Transverse colon (tissue), 4 donors: ENCODE results near the gene STK31. TPM values are rescaled to one million over a fixed set of nuclear protein-coding genes. Genes with fewer than 3 reads are reported as not detected.
"Not testable (repeated sequence)": the region's sequence is repeated elsewhere in the genome, so short reads cannot be mapped to it uniquely, and the experiment has no call there.

Experiments used
- DNase-seq: peaks from one replicate; pipeline ENCODE4 v3.0.0-alpha.2; 2019
- H3K27ac ChIP-seq, 4 donors: fragments of 200-600 bp; sonication (generic); 2 replicates each; pipeline ENCODE4 v1.5.1; 2016 to 2018; ENCODE audit warnings: inconsistent platforms in 4 of 4
- H3K27me3 ChIP-seq: fragments of 200-600 bp; sonication (generic); 2 replicates; pipeline ENCODE4 v1.5.1; 2017; ENCODE audit warnings: inconsistent platforms
- H3K36me3 ChIP-seq, 4 donors: fragments of 200-600 bp; sonication (generic); 2 replicates each; pipeline ENCODE4 v1.5.1; 2017 to 2019; ENCODE audit warnings: inconsistent platforms in 4 of 4
- H3K4me1 ChIP-seq, 4 donors: fragments of 200-600 bp; sonication (generic); 2 replicates each; pipeline ENCODE4 v1.5.1; 2017 to 2020; ENCODE audit warnings: inconsistent platforms in 4 of 4
- H3K4me3 ChIP-seq, 4 donors: fragments of 200-600 bp; sonication (generic); 1 replicate in 1 of 4; 2 replicates in 3 of 4; pipeline versions ENCODE4 v1.5.1 to v1.6.1; 2017 to 2019; ENCODE audit warnings: inconsistent platforms in 4 of 4
- H3K9me3 ChIP-seq, 2 donors: fragments of 200-600 bp; sonication (generic); 2 replicates each; pipeline ENCODE4 v1.5.1; 2017 to 2019; ENCODE audit warnings: inconsistent platforms in 2 of 2
- EP300 ChIP-seq: sonication (generic); formaldehyde crosslinking; IDR thresholded peaks from one replicate; pipeline ENCODE4 v1.6.1; 2017; ENCODE audit warnings: antibody characterized with exemption, low read depth
- POLR2A ChIP-seq: fragments of 450-650 bp; IDR thresholded peaks from one replicate; pipeline ENCODE4 v1.6.1; 2016; ENCODE audit warnings: antibody characterized with exemption, mild to moderate bottlenecking, moderate library complexity
- POLR2AphosphoS5 ChIP-seq, 3 donors: sonication (generic); formaldehyde crosslinking; IDR thresholded peaks; one replicate each; pipeline ENCODE4 v1.6.1; 2016; ENCODE audit warnings: antibody characterized with exemption in 3 of 3
- WGBS, 2 donors: methylation state at CpG; one replicate each; pipeline ENCODE4 v1.1.5; 2018; ENCODE audit warnings: low coverage in 1 of 2; 5-methylcytosine and 5-hydroxymethylcytosine counted together
- in situ Hi-C, 4 donors: fragments of 200-750 bp; cut with MboI; loops; one replicate each; pipeline versions ENCODE4 v1.15.0 to v1.15.1; 2017; ENCODE audit warnings: low sequenced_read_pairs in 3 of 4, low pct_ligation_motif_present in 1 of 4, low pct_unique_long_range_greater_than_20kb in 1 of 4
- intact Hi-C: fragments of 100-400 bp; cut with DNase I; formaldehyde crosslinking; loops from one replicate; pipeline ENCODE4 v1.15.1; 2023; ENCODE audit warnings: low total_unique reads
- total RNA-seq, 4 donors: library from RNA; depleted of rRNA; stranded (reverse); fragments of >200 nt; gene quantifications; one replicate each; pipeline ENCODE4 v1.1.0, GENCODE V29; 2016
- TF ChIP-seq, protein P1 (sequence below), 5 experiments: fragments of 200-600 bp in 3 of 5; fragments of 450-650 bp in 2 of 5; sonication (generic) in 3 of 5; IDR thresholded peaks; 1 replicate in 2 of 5; 2 replicates in 3 of 5; pipeline ENCODE4 v1.5.1; 2016 to 2017; ENCODE audit warnings: antibody characterized with exemption in 5 of 5, inconsistent platforms in 3 of 5, mild to moderate bottlenecking in 2 of 5, moderate library complexity in 1 of 5

The STK31 gene
- total RNA-seq, 4 donors from 2014 or later = 0.37 to 0.95 (median 0.67) TPM

DNA sequence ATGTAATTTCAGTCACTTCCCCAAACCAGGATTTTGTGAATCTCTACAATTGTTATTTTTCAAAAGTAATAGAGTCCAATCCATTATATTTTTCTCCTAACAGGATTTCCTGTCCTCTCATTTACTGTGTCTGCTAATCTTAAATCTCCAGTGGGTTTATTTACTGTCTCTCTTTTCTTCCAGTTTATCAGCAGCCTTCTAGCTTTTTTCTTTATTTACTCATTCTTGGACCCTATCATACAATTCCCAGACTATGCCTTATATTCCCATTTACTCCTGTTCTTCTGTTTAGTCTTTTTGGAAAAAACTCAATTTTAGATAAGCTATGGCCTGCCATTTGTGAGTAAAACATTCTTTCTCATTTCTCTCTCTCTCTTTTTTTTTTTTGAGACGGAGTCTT lies 94.7 kb downstream of the STK31 start:
- in situ Hi-C loops = no loop called here
- no peak overlapping the region for H3K4me3 ChIP-seq
- intact Hi-C loops = no loop called here

DNA sequence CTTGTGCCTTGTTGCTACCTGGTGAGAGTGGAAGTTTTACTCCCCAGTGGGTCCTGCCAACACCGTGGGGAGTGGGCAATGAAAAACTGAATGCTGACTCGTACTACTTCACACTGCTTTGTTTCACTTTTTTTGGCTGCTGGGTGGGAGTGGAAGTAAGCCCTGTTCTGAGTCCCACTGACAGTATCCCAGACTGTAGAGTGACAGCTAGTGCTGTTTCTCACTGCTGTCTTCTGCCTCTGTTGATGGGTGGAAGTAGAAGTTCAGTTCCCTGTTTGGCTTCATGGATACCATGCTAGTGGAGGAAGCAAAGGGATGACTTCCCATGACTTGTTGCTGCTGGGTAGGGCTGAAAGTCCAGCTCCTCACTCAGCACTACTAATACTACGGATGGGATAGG lies 98.4 kb downstream of the STK31 start:
- H3K9me3 ChIP-seq = peaks cover 0 to 3% of the 10 kb centered on the region in 2 donors
- H3K27ac ChIP-seq = no peak overlapping the region
- WGBS, 2 donors = 75 to 79% methylated on average over 2 to 3 of the region's 3 CpGs
- H3K27me3 ChIP-seq = no peaks in the 10 kb centered on the region
- H3K36me3 ChIP-seq = no peaks in the 10 kb centered on the region
- no peak for DNase-seq
- no peak overlapping the region for H3K4me3 ChIP-seq
- in situ Hi-C loops (no loop called here), intact Hi-C loops (no loop called here)
- no peaks in the 10 kb centered on the region for H3K4me1 ChIP-seq
- TF ChIP-seq, protein P1, sequence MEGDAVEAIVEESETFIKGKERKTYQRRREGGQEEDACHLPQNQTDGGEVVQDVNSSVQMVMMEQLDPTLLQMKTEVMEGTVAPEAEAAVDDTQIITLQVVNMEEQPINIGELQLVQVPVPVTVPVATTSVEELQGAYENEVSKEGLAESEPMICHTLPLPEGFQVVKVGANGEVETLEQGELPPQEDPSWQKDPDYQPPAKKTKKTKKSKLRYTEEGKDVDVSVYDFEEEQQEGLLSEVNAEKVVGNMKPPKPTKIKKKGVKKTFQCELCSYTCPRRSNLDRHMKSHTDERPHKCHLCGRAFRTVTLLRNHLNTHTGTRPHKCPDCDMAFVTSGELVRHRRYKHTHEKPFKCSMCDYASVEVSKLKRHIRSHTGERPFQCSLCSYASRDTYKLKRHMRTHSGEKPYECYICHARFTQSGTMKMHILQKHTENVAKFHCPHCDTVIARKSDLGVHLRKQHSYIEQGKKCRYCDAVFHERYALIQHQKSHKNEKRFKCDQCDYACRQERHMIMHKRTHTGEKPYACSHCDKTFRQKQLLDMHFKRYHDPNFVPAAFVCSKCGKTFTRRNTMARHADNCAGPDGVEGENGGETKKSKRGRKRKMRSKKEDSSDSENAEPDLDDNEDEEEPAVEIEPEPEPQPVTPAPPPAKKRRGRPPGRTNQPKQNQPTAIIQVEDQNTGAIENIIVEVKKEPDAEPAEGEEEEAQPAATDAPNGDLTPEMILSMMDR (IDR thresholded peaks at IDR 0.05) = no peak
- no peak for TF ChIP-seq POLR2A
- TF ChIP-seq POLR2AphosphoS5 (IDR thresholded peaks at IDR 0.05) = no peak
- no peak for TF ChIP-seq EP300

More for the DNA sequence above, 94.7 kb downstream of the STK31 start:
- TF ChIP-seq, protein P1 (IDR thresholded peaks at IDR 0.05) = no peak
- TF ChIP-seq POLR2AphosphoS5 (IDR thresholded peaks at IDR 0.05) (no peak), POLR2A (no peak), EP300 (no peak)
- no peaks in the 10 kb centered on the region for H3K9me3 ChIP-seq
- H3K36me3 ChIP-seq = no peaks in the 10 kb centered on the region
- no peaks in the 10 kb centered on the region for H3K4me1 ChIP-seq
- no peak for DNase-seq
- 92 to 100% methylated on average over 1 of the region's 1 CpG for WGBS, 2 donors
- no peaks in the 10 kb centered on the region for H3K27me3 ChIP-seq
- no peak overlapping the region for H3K27ac ChIP-seq

DNA sequence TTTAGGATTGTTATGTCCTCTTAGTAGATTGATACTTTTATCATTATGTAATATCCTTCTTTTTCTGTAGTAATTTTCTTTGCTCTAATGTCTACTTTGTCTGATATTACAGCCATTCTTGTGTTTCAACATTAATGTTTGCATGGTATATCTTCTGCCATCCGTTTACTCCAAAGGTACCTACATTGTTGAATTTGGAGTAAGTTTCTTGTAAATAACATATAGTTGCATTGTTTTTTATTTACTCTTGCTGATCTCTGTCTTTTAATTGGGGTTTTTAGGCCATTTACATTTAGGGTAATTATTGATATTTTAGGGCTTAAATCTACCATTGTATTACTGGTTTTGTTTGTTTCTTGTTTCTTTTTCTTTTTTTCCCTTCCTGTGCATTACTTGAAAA lies 100.1 kb downstream of the STK31 start:
- DNase-seq = no peak
- Histone ChIP-seq H3K36me3 (no peaks in the 10 kb centered on the region), H3K9me3 (peaks cover 0 to 3% of the 10 kb centered on the region in 2 donors), H3K4me3 (no peak overlapping the region), H3K27me3 (no peaks in the 10 kb centered on the region), H3K4me1 (no peaks in the 10 kb centered on the region), H3K27ac (no peak overlapping the region)
- in situ Hi-C loops = no loop called here
- no peak for TF ChIP-seq POLR2A
- TF ChIP-seq, protein P1 (IDR thresholded peaks at IDR 0.05) = no peak
- no peak for TF ChIP-seq POLR2AphosphoS5 (IDR thresholded peaks at IDR 0.05)
- TF ChIP-seq EP300 = no peak
- intact Hi-C loops = no loop called here
- 83 to 100% methylated on average over 1 of the region's 1 CpG for WGBS, 2 donors

DNA sequence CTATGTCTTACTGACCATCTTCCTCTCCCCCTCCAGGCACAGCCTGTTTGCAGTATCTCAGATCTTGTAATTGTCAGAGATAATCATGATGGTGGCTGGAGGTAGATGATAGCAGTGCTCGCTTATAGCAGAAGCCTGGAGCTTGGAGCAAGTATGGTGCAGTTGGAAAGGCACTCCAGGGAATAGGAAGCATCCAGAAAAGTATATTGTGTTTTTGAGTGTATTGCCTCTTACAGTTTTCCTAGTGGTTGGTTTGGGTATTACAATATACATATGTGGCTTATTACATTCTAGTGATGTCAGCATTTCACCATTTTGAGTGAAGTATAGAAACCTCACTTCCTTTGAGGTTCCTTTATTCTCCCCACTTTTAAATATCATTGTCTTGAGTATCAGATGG lies 101.5 kb downstream of the STK31 start:
- WGBS, 2 donors = 95 to 100% methylated on average over 1 of the region's 1 CpG
- TF ChIP-seq EP300 = no peak
- TF ChIP-seq, protein P1 (IDR thresholded peaks at IDR 0.05) = peak in 4 of 5 experiments; percentile 12 to 36 (median 26)
- Histone ChIP-seq H3K4me1 (no peaks in the 10 kb centered on the region), H3K4me3 (no peak overlapping the region), H3K27ac (no peak overlapping the region), H3K9me3 (peaks cover 0 to 3% of the 10 kb centered on the region in 2 donors), H3K36me3 (no peaks in the 10 kb centered on the region), H3K27me3 (no peaks in the 10 kb centered on the region)
- intact Hi-C loops (no loop called here), in situ Hi-C loops (no loop called here)
- DNase-seq = no peak

DNA sequence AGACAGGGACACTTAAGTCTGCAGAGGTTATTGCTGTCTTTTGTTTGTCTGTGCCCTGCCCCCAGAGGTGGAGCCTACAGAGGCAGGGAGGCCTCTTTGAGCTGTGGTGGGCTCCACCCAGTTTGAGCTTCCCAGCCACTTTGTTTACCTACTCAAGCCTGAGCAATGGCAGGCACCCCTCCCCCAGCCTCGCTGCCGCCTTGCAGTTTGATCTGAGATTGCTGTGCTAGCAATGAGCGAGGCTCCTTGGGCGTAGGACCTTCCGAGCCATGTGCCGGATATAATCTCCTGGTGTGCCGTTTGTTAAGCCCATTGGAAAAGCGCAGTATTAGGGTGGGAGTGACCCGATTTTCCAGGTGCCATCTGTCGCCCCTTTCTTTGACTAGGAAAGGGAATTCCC lies 118.1 kb downstream of the STK31 start:
- H3K4me3 ChIP-seq, DNase-seq, H3K27ac ChIP-seq, H3K4me1 ChIP-seq, H3K9me3 ChIP-seq, in situ Hi-C loops, H3K27me3 ChIP-seq, H3K36me3 ChIP-seq, intact Hi-C loops: not testable (repeated sequence)
- WGBS, 2 donors = 87 to 96% methylated on average over 9 to 10 of the region's 10 CpGs

DNA sequence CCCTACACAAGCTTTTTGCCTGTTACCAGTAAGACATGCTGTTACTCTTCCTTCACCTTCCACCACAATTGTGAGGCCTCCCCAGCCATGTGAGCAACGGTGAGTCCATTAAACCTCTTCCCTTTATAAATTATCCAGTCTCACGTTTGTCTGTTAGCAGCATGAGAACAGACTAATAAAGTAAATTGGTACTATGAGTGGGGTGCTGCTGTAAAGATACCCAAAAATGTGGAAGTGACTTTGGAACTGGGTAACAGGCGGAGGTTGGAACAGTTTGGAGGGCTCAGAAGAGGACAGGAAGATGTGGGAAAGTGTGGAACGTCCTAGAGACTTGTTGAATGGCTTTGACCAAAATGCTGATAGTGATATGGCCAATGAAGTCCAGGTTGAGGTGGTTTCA lies 122.7 kb downstream of the STK31 start:
- DNase-seq, in situ Hi-C loops, H3K36me3 ChIP-seq, H3K4me1 ChIP-seq, H3K27me3 ChIP-seq, H3K27ac ChIP-seq, intact Hi-C loops, H3K4me3 ChIP-seq: not testable (repeated sequence)
- 63% methylated on average over 4 of the region's 4 CpGs; no CpG with 5 or more reads in 1 of the 2 donors for WGBS, 2 donors
- peaks cover 0 to 20% of the 10 kb centered on the region in 2 donors for H3K9me3 ChIP-seq
